WTC11 (cell line): ENCODE data around the gene LSM4.

Experiments used
- AFF4 ChIP-seq: sonication (generic); formaldehyde crosslinking; IDR thresholded peaks from 2 replicates; pipeline ENCODE4 v1.8.1; 2023; ENCODE audit warnings: mild to moderate bottlenecking, missing genetic modification reagents, borderline replicate concordance
- ATF1 ChIP-seq: sonication (generic); formaldehyde crosslinking; IDR thresholded peaks from 2 replicates; pipeline ENCODE4 v1.8.1; 2023; ENCODE audit warnings: mild to moderate bottlenecking, moderate library complexity, missing genetic modification reagents
- CBFB ChIP-seq: sonication (generic); formaldehyde crosslinking; IDR thresholded peaks from 2 replicates; pipeline ENCODE4 v1.8.1; 2022; ENCODE audit warnings: mild to moderate bottlenecking, low read depth, missing genetic modification reagents
- CTCF ChIP-seq: fragments of 200-600 bp; IDR thresholded peaks from 2 replicates; pipeline ENCODE4 v1.8.0; 2022; ENCODE audit warnings: antibody characterized with exemption
- ESRRA ChIP-seq: sonication (generic); formaldehyde crosslinking; IDR thresholded peaks from 2 replicates; pipeline ENCODE4 v1.8.1; 2022; ENCODE audit warnings: mild to moderate bottlenecking, missing genetic modification reagents, borderline replicate concordance
- FOXP4 ChIP-seq: sonication (generic); formaldehyde crosslinking; IDR thresholded peaks from 2 replicates; pipeline ENCODE4 v1.8.0; 2022; ENCODE audit warnings: mild to moderate bottlenecking, missing genetic modification reagents
- MAX ChIP-seq: sonication (generic); formaldehyde crosslinking; IDR thresholded peaks from 2 replicates; pipeline ENCODE4 v1.8.0; 2022; ENCODE audit warnings: mild to moderate bottlenecking, missing genetic modification reagents
- PRDM15 ChIP-seq: sonication (generic); formaldehyde crosslinking; IDR thresholded peaks from 2 replicates; pipeline ENCODE4 v1.8.0; 2022; ENCODE audit warnings: missing genetic modification reagents
- SP1 ChIP-seq: sonication (generic); formaldehyde crosslinking; conservative IDR thresholded peaks from 2 replicates; pipeline ENCODE4 v1.8.1; 2022; ENCODE audit warnings: missing genetic modification reagents
- STAT6 ChIP-seq: sonication (generic); formaldehyde crosslinking; conservative IDR thresholded peaks from 2 replicates; pipeline ENCODE4 v1.8.1; 2023; ENCODE audit warnings: mild to moderate bottlenecking, low read depth, missing genetic modification reagents, moderate library complexity

- TF ChIP-seq ESRRA (CRISPR knock-in tag) (no peak), CTCF (no peak), SP1 (CRISPR knock-in tag) (no peak), FOXP4 (CRISPR knock-in tag) (no peak), PRDM15 (CRISPR knock-in tag) (no peak), CBFB (CRISPR knock-in tag) (no peak), AFF4 (CRISPR knock-in tag) (no peak), ATF1 (no peak), MAX (no peak), STAT6 (no peak)
These were observed 57.3 kb downstream of the LSM4 start for GRCh38 chr19:18265582-18265981.
